ENCODE results near the gene KCNH1. TPM values are rescaled to one million over a fixed set of nuclear protein-coding genes. Genes with fewer than 3 reads are reported as not detected.

KCNH1 gene
- total RNA-seq, 1 donor from 2014 or later = not detected

- no peak for DNase-seq (ENCODE audit: low spot score)
- Mint-ChIP-seq H3K27ac (no peak overlapping the region), H3K9me3 (no peaks in the 10 kb centered on the region), H3K36me3 (ENCODE audit: low read depth) (no peaks in the 10 kb centered on the region), H3K4me3 (no peak overlapping the region), H3K4me1 (ENCODE audit: low read depth) (no peaks in the 10 kb centered on the region), H3K27me3 (ENCODE audit: insufficient read depth) (peaks cover 10% of the 10 kb centered on the region)
- intact Hi-C loops (cut with micrococcal nuclease) = no loop called here
Observed at GRCh38 chr1:210779269-210779668, 354.7 kb downstream of the KCNH1 start.

DNA sequence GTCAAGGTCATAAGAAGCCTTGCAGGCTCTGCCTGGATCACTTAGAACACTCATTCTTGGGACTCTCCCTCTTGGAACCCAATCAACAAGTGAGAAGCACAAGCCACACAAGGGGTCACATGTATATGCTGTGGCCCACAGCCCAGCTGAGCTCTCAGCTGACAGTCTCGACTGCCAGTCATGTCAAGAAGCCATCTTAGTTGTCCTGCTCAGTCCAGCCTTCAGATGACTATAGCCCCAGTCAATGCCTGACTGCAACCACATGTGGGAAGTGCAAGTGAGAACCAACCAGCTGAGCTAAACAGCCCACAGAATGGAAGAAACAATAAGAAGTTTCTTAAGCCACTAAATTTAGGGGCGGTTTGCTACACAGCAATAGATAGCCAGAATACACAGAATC, 356.0 kb downstream of the KCNH1 start:
- Mint-ChIP-seq H3K36me3 (ENCODE audit: low read depth) (no peaks in the 10 kb centered on the region), H3K27ac (no peak overlapping the region), H3K27me3 (ENCODE audit: insufficient read depth) (peaks cover 10% of the 10 kb centered on the region), H3K9me3 (no peaks in the 10 kb centered on the region), H3K4me1 (ENCODE audit: low read depth) (no peaks in the 10 kb centered on the region), H3K4me3 (no peak overlapping the region)
- intact Hi-C loops (cut with micrococcal nuclease) = no loop called here
- no peak for DNase-seq (ENCODE audit: low spot score)

GRCh38 chr1:210776712-210777111, 357.2 kb downstream of the KCNH1 start:
- H3K9me3 Mint-ChIP-seq = no peaks in the 10 kb centered on the region
- no peaks in the 10 kb centered on the region for H3K4me1 Mint-ChIP-seq (ENCODE audit: low read depth)
- no peak for DNase-seq (ENCODE audit: low spot score)
- intact Hi-C loops (cut with micrococcal nuclease) = no loop called here
- H3K4me3 Mint-ChIP-seq = no peak overlapping the region
- H3K27me3 Mint-ChIP-seq (ENCODE audit: insufficient read depth) = peaks cover 10% of the 10 kb centered on the region
- no peak overlapping the region for H3K27ac Mint-ChIP-seq
- H3K36me3 Mint-ChIP-seq (ENCODE audit: low read depth) = no peaks in the 10 kb centered on the region

DNA sequence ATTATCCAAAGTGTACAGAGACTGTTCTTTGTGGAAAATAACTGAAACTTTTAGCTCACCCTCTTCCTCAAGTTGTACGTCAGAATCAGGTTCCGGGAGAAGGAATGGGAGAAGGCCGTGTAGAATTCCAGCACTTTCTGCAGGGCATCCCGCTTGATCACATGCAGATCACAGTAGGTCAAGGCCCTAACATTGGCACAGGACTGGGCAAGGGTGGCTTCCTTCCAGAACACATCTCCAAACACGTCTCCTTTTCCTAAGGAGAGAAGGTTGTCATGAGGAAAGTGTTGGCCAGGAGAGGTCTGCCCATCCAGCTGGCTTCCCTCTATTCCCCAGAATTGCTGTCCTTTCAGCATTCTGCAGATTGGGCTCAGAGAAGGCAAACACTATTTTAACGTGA, 358.7 kb downstream of the KCNH1 start:
- intact Hi-C loops (cut with micrococcal nuclease) = no loop called here
- H3K9me3 Mint-ChIP-seq = no peaks in the 10 kb centered on the region
- no peak for DNase-seq (ENCODE audit: low spot score)
- H3K36me3 Mint-ChIP-seq (ENCODE audit: low read depth) = no peaks in the 10 kb centered on the region
- H3K27me3 Mint-ChIP-seq (ENCODE audit: insufficient read depth) = peaks cover 8% of the 10 kb centered on the region
- H3K4me1 Mint-ChIP-seq (ENCODE audit: low read depth) = no peaks in the 10 kb centered on the region
- no peak overlapping the region for H3K4me3 Mint-ChIP-seq
- no peak overlapping the region for H3K27ac Mint-ChIP-seq

DNA sequence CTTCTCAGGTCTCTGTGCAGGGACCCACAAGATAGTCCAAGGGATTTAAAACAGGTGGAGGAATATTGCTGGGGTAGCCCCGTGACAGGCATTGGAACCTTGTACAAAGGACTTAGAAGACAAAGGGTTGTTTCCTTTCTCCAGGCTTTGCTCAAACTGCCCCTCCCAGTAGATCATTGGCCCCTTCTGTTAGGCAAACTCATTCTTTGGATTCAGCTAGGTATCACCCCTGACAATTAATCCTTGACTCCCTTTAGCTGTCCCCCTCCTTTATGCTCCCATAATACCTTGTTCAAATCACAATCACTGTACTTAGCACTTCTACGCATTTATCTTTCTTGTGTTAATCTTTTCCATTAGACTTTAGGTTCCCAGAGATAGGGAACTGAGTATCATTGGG, 360.5 kb downstream of the KCNH1 start:
- intact Hi-C loops (cut with micrococcal nuclease) = no loop called here
- Mint-ChIP-seq H3K27me3 (ENCODE audit: insufficient read depth) (peaks cover 7% of the 10 kb centered on the region), H3K27ac (no peak overlapping the region), H3K4me3 (no peak overlapping the region), H3K9me3 (no peaks in the 10 kb centered on the region), H3K4me1 (ENCODE audit: low read depth) (no peaks in the 10 kb centered on the region), H3K36me3 (ENCODE audit: low read depth) (no peaks in the 10 kb centered on the region)
- no peak for DNase-seq (ENCODE audit: low spot score)

DNA sequence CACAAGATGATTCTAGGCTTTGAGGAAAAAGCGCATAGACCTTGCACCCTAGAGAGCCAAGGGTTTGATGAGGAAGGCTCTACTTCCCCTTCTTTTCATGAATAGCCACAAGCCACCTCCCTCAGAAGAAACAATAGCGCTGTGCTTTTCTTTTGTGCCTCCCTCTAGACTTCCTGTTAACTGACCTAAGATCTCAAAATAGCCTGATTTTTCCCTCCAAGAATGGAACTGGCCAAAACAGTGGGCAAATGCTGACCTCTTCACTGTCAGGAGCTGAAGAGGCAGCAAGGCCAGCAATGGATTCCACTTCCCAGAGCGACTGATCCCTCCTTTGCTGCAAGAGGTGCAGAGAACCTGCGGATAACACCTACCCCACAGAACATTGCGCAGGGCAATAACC, 362.8 kb downstream of the KCNH1 start:
- Mint-ChIP-seq H3K36me3 (ENCODE audit: low read depth) (no peaks in the 10 kb centered on the region), H3K9me3 (no peaks in the 10 kb centered on the region), H3K4me1 (ENCODE audit: low read depth) (no peaks in the 10 kb centered on the region), H3K4me3 (no peak overlapping the region), H3K27me3 (ENCODE audit: insufficient read depth) (peaks cover 5% of the 10 kb centered on the region), H3K27ac (no peak overlapping the region)
- no peak for DNase-seq (ENCODE audit: low spot score)
- intact Hi-C loops (cut with micrococcal nuclease) = no loop called here

GRCh38 chr1:210770396-210770984, 363.5 kb downstream of the KCNH1 start:
- Mint-ChIP-seq H3K9me3 (no peaks in the 10 kb centered on the region), H3K36me3 (ENCODE audit: low read depth) (no peaks in the 10 kb centered on the region), H3K27me3 (ENCODE audit: insufficient read depth) (peaks cover 2% of the 10 kb centered on the region), H3K4me1 (ENCODE audit: low read depth) (no peaks in the 10 kb centered on the region), H3K27ac (no peak overlapping the region), H3K4me3 (no peak overlapping the region)
- intact Hi-C loops (cut with micrococcal nuclease) = no loop called here
- DNase-seq (ENCODE audit: low spot score) = no peak

DNA sequence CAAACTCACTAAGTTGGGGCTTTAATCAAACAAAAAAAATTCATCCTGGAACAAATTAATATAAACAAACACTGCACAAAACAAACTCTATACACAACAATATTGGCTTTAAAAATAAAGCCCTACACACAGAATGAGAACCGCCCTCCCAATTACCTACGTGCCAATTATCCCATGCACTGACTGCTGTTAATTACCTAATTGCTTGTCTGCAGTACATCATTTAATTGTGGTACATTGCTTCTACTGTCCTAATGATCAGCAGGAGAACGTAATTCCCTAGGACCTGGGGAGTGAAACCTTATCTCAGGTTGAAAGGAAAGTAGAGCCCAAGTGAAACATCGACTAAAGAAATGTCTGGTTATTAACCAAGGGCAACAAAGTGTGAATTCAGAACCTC, 364.5 kb downstream of the KCNH1 start:
- intact Hi-C loops (cut with micrococcal nuclease) = no loop called here
- no peaks in the 10 kb centered on the region for H3K9me3 Mint-ChIP-seq
- no peaks in the 10 kb centered on the region for H3K36me3 Mint-ChIP-seq (ENCODE audit: low read depth)
- H3K27ac Mint-ChIP-seq = no peak overlapping the region
- H3K4me1 Mint-ChIP-seq (ENCODE audit: low read depth) = no peaks in the 10 kb centered on the region
- H3K27me3 Mint-ChIP-seq (ENCODE audit: insufficient read depth) = peaks cover 2% of the 10 kb centered on the region
- DNase-seq (ENCODE audit: low spot score) = no peak
- no peak overlapping the region for H3K4me3 Mint-ChIP-seq

DNA sequence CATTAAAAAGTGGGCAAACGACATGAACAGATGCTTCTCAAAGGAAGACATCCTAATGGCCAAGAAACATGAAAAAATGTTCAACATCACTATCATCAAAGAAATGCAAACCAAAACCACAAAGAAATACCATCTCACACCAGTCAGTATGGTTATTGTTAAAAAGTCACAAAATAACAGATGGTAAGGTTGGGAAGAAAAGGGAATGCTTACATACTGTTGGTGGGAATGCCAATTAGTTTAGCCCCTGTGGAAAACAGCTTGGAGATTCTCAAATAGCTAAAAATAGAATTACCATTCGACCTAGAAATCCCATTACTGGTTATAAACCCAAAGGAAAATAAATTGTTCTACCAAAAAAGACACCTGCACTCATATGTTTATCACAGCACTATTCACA, 369.4 kb downstream of the KCNH1 start:
- intact Hi-C loops (cut with micrococcal nuclease) = no loop called here
- no peak overlapping the region for H3K4me3 Mint-ChIP-seq
- no peaks in the 10 kb centered on the region for H3K36me3 Mint-ChIP-seq (ENCODE audit: low read depth)
- peaks cover 2% of the 10 kb centered on the region for H3K27me3 Mint-ChIP-seq (ENCODE audit: insufficient read depth)
- no peak for DNase-seq (ENCODE audit: low spot score)
- H3K4me1 Mint-ChIP-seq (ENCODE audit: low read depth) = no peaks in the 10 kb centered on the region
- no peaks in the 10 kb centered on the region for H3K9me3 Mint-ChIP-seq
- no peak overlapping the region for H3K27ac Mint-ChIP-seq

DNA sequence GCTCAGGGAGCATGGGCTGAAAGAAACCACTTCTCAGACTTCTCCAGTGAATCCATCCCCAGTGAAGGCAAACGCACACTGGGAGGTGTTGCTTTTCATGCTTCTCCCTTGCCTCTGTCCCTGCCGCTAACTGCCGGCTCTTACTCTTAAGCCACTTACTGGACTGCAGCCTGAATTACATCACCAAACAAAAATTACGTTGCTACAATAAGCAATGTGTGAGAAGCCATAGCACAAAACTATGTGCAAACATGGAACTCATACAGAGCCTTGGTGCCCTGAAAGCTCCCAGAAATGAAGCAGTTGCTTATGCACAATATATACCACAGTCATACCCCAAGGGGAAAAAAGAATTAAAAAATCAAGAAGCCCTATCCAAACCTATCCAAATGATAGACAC, 375.2 kb downstream of the KCNH1 start:
- peaks cover 5% of the 10 kb centered on the region for H3K27me3 Mint-ChIP-seq (ENCODE audit: insufficient read depth)
- H3K27ac Mint-ChIP-seq = no peak overlapping the region
- no peaks in the 10 kb centered on the region for H3K9me3 Mint-ChIP-seq
- no peaks in the 10 kb centered on the region for H3K4me1 Mint-ChIP-seq (ENCODE audit: low read depth)
- intact Hi-C loops (cut with micrococcal nuclease) = no loop called here
- DNase-seq (ENCODE audit: low spot score) = no peak
- H3K4me3 Mint-ChIP-seq = no peak overlapping the region
- no peaks in the 10 kb centered on the region for H3K36me3 Mint-ChIP-seq (ENCODE audit: low read depth)

DNA sequence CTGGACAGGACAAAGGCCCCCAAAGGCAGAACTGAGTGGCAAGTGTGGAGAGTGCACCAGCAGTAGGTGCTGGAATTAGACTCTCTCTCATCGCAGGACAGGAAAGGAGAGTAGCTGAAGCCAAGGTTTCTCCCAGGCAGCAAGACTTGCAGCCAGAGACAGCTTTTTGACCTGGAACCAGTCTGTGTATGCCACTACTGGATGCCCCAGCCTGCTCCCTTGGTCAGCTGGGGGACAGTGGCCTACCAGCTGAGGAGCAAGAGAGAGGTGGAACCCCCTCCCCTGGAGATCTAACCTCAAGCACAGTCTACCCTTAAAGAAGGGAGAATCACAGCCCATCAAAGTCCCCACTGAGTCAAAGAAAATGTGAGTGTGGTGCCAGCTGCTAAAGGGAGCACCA, 375.7 kb downstream of the KCNH1 start:
- peaks cover 5% of the 10 kb centered on the region for H3K27me3 Mint-ChIP-seq (ENCODE audit: insufficient read depth)
- no peaks in the 10 kb centered on the region for H3K9me3 Mint-ChIP-seq
- H3K4me1 Mint-ChIP-seq (ENCODE audit: low read depth) = no peaks in the 10 kb centered on the region
- H3K36me3 Mint-ChIP-seq (ENCODE audit: low read depth) = no peaks in the 10 kb centered on the region
- no peak overlapping the region for H3K4me3 Mint-ChIP-seq
- intact Hi-C loops (cut with micrococcal nuclease) = no loop called here
- no peak for DNase-seq (ENCODE audit: low spot score)
- H3K27ac Mint-ChIP-seq = no peak overlapping the region

- Mint-ChIP-seq H3K9me3 (no peaks in the 10 kb centered on the region), H3K36me3 (ENCODE audit: low read depth) (no peaks in the 10 kb centered on the region), H3K4me3 (no peak overlapping the region), H3K27me3 (ENCODE audit: insufficient read depth) (peaks cover 5% of the 10 kb centered on the region), H3K4me1 (ENCODE audit: low read depth) (no peaks in the 10 kb centered on the region), H3K27ac (no peak overlapping the region)
- intact Hi-C loops (cut with micrococcal nuclease) = no loop called here
- no peak for DNase-seq (ENCODE audit: low spot score)
Observed at GRCh38 chr1:210757677-210758076, 376.3 kb downstream of the KCNH1 start.

DNA sequence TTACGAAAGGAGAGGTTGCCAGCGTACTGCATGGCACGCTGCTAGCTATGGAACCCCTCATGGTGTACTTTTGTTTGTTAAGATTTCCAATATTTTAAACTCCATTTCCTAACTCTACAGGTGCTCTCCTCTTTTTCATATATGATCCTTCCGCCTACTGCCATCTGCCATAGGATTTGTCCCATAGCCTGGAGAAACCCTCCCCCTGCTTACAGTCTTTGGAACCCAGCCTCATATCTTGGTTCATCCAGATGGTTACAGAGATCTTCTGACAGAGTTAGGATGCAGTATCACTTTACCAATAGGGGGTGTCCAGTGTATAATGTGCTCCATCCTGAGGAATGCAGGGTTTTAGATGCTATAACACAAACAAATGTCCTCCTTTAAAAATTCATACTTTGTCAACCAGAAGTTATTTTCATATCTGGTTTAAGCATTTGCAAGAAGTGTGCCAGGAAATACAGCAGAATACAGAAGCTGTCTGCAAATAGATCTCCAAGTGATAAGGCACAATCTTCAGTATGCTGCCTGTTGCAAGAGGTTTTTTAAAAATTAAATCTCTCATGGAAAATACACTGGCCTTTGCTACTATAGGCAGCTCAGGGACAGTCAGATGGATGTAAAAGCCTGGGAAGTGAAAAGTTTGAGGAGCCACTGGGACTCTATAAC, 377.8 kb downstream of the KCNH1 start:
- Mint-ChIP-seq H3K9me3 (no peaks in the 10 kb centered on the region), H3K36me3 (ENCODE audit: low read depth) (no peaks in the 10 kb centered on the region), H3K4me1 (ENCODE audit: low read depth) (no peaks in the 10 kb centered on the region), H3K27ac (no peak overlapping the region), H3K27me3 (ENCODE audit: insufficient read depth) (peaks cover 9% of the 10 kb centered on the region), H3K4me3 (no peak overlapping the region)
- intact Hi-C loops (cut with micrococcal nuclease) = no loop called here
- no peak for DNase-seq (ENCODE audit: low spot score)
